ENCODE data around the gene H6PD.

The H6PD gene

GRCh38 chr1:9263984-9264872 is 29.7 kb downstream of the H6PD start:
- no peak for DNase-seq (ENCODE audit: low spot score)
- H3K27ac ChIP-seq, result no peak overlapping the region
- H3K4me3 ChIP-seq, result no peak overlapping the region
- no peak for TF ChIP-seq CTCF (IDR thresholded peaks at IDR 0.05)

DNA sequence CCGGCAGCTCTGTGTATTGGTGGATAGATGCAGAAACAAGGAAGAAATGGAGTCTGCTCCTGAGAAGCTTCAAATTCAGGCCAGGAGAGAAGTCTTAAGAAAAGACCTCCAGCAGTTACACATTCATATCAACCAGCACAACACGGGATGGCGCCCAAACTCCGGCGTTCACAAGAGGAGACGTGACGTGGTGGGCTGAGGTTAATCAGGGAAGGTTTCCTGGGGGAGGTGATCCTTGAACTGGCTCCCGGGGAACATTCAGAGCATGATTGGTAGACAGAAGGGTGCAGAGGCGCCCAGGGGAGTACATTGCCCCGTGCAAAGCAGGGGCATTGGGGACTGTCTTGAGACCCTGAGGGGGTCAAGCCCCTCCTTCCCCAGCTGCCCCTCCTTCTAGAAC is 30.5 kb downstream of the H6PD start:
- no peak for TF ChIP-seq CTCF (IDR thresholded peaks at IDR 0.05)
- H3K27ac ChIP-seq, result no peak overlapping the region
- no peak overlapping the region for H3K4me3 ChIP-seq
- no peak for DNase-seq (ENCODE audit: low spot score)

DNA sequence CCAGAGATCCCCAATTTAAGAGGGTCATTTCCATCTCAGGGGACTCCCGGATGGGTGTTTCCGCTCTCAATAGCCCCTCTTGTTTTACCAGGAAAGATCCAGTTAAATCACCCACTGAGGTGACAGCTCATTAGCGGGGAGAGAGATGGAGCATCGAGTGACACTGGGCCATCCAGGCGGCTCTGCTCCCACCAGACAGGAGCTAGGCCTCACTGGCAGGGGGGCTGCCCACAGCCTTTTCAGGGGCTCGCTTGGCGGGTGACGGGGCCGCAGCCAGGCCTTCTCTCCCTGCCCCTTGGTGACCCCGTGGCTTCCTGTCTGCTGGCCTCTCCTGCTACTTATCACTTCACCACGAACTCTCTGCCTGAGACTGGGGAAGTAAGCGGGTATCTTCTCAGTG is 31.4 kb downstream of the H6PD start:
- TF ChIP-seq CTCF (IDR thresholded peaks at IDR 0.05), result no peak
- no peak for DNase-seq (ENCODE audit: low spot score)
- no peak overlapping the region for H3K27ac ChIP-seq
- no peak overlapping the region for H3K4me3 ChIP-seq

DNA sequence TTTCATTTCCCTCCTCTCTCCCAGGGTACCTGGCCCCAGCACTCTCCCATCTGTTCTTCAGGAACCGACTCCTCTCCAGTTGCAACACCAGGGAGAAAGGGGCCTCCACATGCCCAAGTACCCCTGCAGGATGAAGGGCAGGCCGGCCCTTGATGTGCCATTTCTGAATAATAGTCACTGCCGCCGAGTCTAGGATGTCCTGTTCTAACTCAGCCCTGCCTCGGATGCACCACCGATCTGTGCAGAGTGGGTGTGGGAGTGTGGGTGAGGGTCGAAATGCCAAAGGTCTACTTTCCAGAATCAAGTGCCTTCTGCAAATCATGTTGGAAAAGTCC is 32.7 kb downstream of the H6PD start:
- no peak for DNase-seq (ENCODE audit: low spot score)
- Histone ChIP-seq H3K27ac (peak overlapping the region in 1 of 2 donors; percentile 9), H3K4me3 (no peak overlapping the region)
- no peak for TF ChIP-seq CTCF (IDR thresholded peaks at IDR 0.05)

DNA sequence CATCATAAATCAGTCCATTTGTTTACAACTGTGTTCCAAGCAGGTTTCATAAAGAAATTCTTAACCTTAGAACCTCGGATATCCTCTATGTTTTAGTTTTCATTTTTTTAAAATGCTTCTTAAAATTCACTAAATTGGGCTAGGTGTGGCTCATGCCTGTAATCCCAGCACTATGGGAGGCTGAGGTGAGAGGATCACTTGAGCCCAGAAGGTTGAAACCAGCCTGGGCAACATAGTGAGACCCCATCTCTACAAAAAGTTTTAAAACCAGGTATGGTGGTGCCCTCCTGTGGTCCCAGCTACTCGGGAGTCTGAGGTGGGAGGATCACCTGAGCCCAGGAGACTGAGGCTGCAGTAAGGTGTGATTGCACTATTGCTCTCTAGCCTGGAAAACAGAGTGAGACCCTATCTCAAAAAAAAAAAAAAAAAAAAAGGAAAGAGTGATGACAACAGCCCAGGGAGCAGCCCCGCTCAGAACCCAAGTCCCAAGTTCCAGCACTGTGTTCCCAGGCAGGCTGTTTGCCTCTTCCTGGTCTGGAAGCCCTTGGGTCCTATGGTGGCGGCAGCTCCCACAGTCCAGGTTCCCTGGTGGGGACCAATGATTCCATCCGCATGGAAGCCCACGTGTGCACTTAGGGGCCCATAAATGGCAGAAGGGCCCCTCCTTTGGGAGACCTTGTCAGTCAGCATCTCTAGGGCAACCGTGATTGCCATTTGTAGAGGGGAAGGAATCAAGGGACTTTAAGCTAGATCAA is 33.4 kb downstream of the H6PD start:
- Histone ChIP-seq H3K4me3 (no peak overlapping the region), H3K27ac (no peak overlapping the region)
- no peak for DNase-seq (ENCODE audit: low spot score)
- no peak for TF ChIP-seq CTCF (IDR thresholded peaks at IDR 0.05)

GRCh38 chr1:9269078-9269501 is 34.5 kb downstream of the H6PD start:
- TF ChIP-seq CTCF (IDR thresholded peaks at IDR 0.05), result no peak
- no peak for DNase-seq (ENCODE audit: low spot score)
- H3K27ac ChIP-seq, result no peak overlapping the region
- no peak overlapping the region for H3K4me3 ChIP-seq
